Erythroblast (primary cell): Measurements from ENCODE around the gene INSYN2B.

Experiments used
- DNase-seq, 2 experiments: peaks; one replicate each; lab custom pipeline; 2025; lab: John Stamatoyannopoulos, UW
- GATA1 ChIP-seq: IDR thresholded peaks from 2 replicates; pipeline ENCODE4 v1.6.1; 2011; ENCODE audit warnings: low read depth, mild to moderate bottlenecking, control low read depth, low read length, moderate library complexity
- POLR2A ChIP-seq: IDR thresholded peaks from 2 replicates; pipeline ENCODE4 v1.6.1; 2011; ENCODE audit warnings: mild to moderate bottlenecking, low read length

Gene INSYN2B

GRCh38 chr5:169910393-169910792, 69.9 kb downstream of the INSYN2B start:
- DNase-seq, result no peak
- TF ChIP-seq GATA1 (no peak), POLR2A (no peak)

- no peak for DNase-seq
- TF ChIP-seq GATA1, result no peak
- TF ChIP-seq POLR2A, result no peak
These were observed 70.3 kb downstream of the INSYN2B start for GRCh38 chr5:169909945-169910344.

GRCh38 chr5:169908864-169909263, 71.4 kb downstream of the INSYN2B start:
- TF ChIP-seq POLR2A (no peak), GATA1 (no peak)
- no peak for DNase-seq

GRCh38 chr5:169906745-169907649, 73.3 kb downstream of the INSYN2B start:
- TF ChIP-seq POLR2A, result no peak
- TF ChIP-seq GATA1, result no peak

GRCh38 chr5:169905017-169905416, 75.3 kb downstream of the INSYN2B start:
- TF ChIP-seq POLR2A (no peak), GATA1 (no peak)
- no peak for DNase-seq

More at GRCh38 chr5:169906745-169907649, 73.3 kb downstream of the INSYN2B start:
- DNase-seq, result no peak

GRCh38 chr5:169904508-169904907, 75.8 kb downstream of the INSYN2B start:
- no peak for DNase-seq
- no peak for TF ChIP-seq GATA1
- TF ChIP-seq POLR2A, result no peak

GRCh38 chr5:169904059-169904458, 76.2 kb downstream of the INSYN2B start:
- TF ChIP-seq GATA1 (no peak), POLR2A (no peak)
- DNase-seq, result no peak

GRCh38 chr5:169901896-169902295, 78.4 kb downstream of the INSYN2B start:
- TF ChIP-seq POLR2A (no peak), GATA1 (no peak)
- DNase-seq, result no peak

- no peak for TF ChIP-seq POLR2A
- TF ChIP-seq GATA1, result no peak
- DNase-seq, result no peak
These were observed 82.8 kb downstream of the INSYN2B start for GRCh38 chr5:169897481-169897880.

- TF ChIP-seq GATA1 (no peak), POLR2A (no peak)
- DNase-seq, result no peak
These were observed 84.4 kb downstream of the INSYN2B start for GRCh38 chr5:169895926-169896325.

- no peak for DNase-seq
- TF ChIP-seq GATA1 (no peak), POLR2A (no peak)
These were observed 86.7 kb downstream of the INSYN2B start for GRCh38 chr5:169893571-169893970.

GRCh38 chr5:169893010-169893409, 87.3 kb downstream of the INSYN2B start:
- DNase-seq, result no peak
- TF ChIP-seq POLR2A, result no peak

GRCh38 chr5:169889572-169889971, 90.7 kb downstream of the INSYN2B start:
- DNase-seq, result no peak
- TF ChIP-seq GATA1 (no peak), POLR2A (no peak)

- no peak for DNase-seq
- TF ChIP-seq GATA1, result no peak
- TF ChIP-seq POLR2A, result no peak
These were observed 93.6 kb downstream of the INSYN2B start for GRCh38 chr5:169886677-169887076.

GRCh38 chr5:169886033-169886432, 94.3 kb downstream of the INSYN2B start:
- DNase-seq, result no peak
- TF ChIP-seq POLR2A (no peak), GATA1 (no peak)
